GM12878 (cell line): ENCODE measurements around the gene HS1BP3. TPM values are rescaled to one million over a fixed set of nuclear protein-coding genes. Genes with fewer than 3 reads are reported as not detected.

Source experiments
- ATAC-seq: fragments of 200-7000 bp; cut with Tn5 transposase; 3 replicates; pipeline ENCODE4 v1.9.1; 2020; ENCODE audit warnings: mild to moderate bottlenecking, moderate library complexity
- BruUV-seq: library from RNA; stranded (reverse); fragments of 400-500 nt; replicated peaks from 2 replicates; lab custom pipeline; 2021; lab: Mats Ljungman, UMichigan
- CTCF ChIA-PET: fragments of 300-600 bp; sonication (Branson Sonifier 250); formaldehyde crosslinking; extraction: SDS; loops from one replicate; lab custom pipeline; 2021; ENCODE audit warnings: inconsistent platforms; lab: Yijun Ruan, JAX
- POLR2A ChIA-PET: fragments of 350-600 bp; formaldehyde crosslinking; extraction: SDS; loops from one replicate; lab custom pipeline; 2021; ENCODE audit warnings: inconsistent platforms; lab: Charles Lee
- RAD21 ChIA-PET: fragments of 300-600 bp; sonication (Branson Sonifier 250); formaldehyde crosslinking; loops from one replicate; lab custom pipeline; 2023; ENCODE audit warnings: antibody characterized with exemption; ENCODE audit not compliant: unreplicated experiment; lab: Charles Lee
- SMC1A ChIA-PET: fragments of 300-600 bp; sonication (Branson Sonifier 250); formaldehyde crosslinking; loops from one replicate; lab custom pipeline; 2023; ENCODE audit not compliant: unreplicated experiment, uncharacterized antibody; lab: Charles Lee
- DNase-seq: peaks from one replicate; pipeline ENCODE4 v3.0.0-alpha.2; 2011; ENCODE audit warnings: low read depth, low spot score
- FAIRE-seq: peaks from 3 replicates; lab custom pipeline; 2011; peaks lifted over from hg19 to GRCh38; lab: Jason Lieb, UNC
- H2AFZ ChIP-seq: 2 replicates; pipeline ENCODE4 v1.6.0; 2011; ENCODE audit warnings: low read depth, low read length, control low read depth; ENCODE audit not compliant: control insufficient read depth
- H3K27ac ChIP-seq: 2 replicates; pipeline ENCODE4 v1.5.1; 2011; ENCODE audit warnings: control low read depth; ENCODE audit not compliant: control insufficient read depth, insufficient read depth
- H3K27me3 ChIP-seq, 2 experiments: replicated peaks in 1 of 2; 2 replicates each; pipeline versions ENCODE4 v1.6.0 to v1.6.1; 2011; ENCODE audit warnings: low read length in 1 of 2; ENCODE audit not compliant: control insufficient read depth in 2 of 2, insufficient read depth in 2 of 2
- H3K36me3 ChIP-seq, 2 experiments: 2 replicates each; pipeline ENCODE4 v1.5.1; 2011; ENCODE audit warnings: low read length in 1 of 2; ENCODE audit not compliant: control insufficient read depth in 2 of 2, insufficient read depth in 2 of 2
- H3K4me1 ChIP-seq: 2 replicates; pipeline ENCODE4 v1.6.1; 2011; ENCODE audit warnings: mild to moderate bottlenecking, low read length, moderate library complexity, mixed read lengths; ENCODE audit not compliant: control insufficient read depth, insufficient read depth
- H3K4me2 ChIP-seq: 2 replicates; pipeline ENCODE4 v1.6.0; 2011; ENCODE audit warnings: control low read depth; ENCODE audit not compliant: control insufficient read depth, insufficient read depth
- H3K4me3 ChIP-seq: fragments of 200-600 bp; sonication (generic); 2 replicates; pipeline ENCODE4 v1.5.1; 2016
- H3K79me2 ChIP-seq: 2 replicates; pipeline ENCODE4 v1.6.0; 2011; ENCODE audit warnings: low read length; ENCODE audit not compliant: control insufficient read depth, insufficient read depth
- H3K9ac ChIP-seq: 2 replicates; pipeline ENCODE4 v1.8.0; 2011; ENCODE audit warnings: low read length, control low read depth, mixed read lengths; ENCODE audit not compliant: control insufficient read depth, insufficient read depth
- H3K9me3 ChIP-seq: replicated peaks from 3 replicates; pipeline ENCODE4 v1.5.1; 2011; ENCODE audit warnings: mild to moderate bottlenecking, low read length; ENCODE audit not compliant: control insufficient read depth, insufficient read depth
- H4K20me1 ChIP-seq: 2 replicates; pipeline ENCODE4 v1.6.0; 2011; ENCODE audit not compliant: control insufficient read depth, insufficient read depth
- ESRRA ChIP-seq: IDR thresholded peaks from 2 replicates; pipeline ENCODE4 v1.6.1; 2012; ENCODE audit warnings: mild to moderate bottlenecking, low read length, improper control_type of control experiment
- HDAC2 ChIP-seq: fragments of 200-600 bp; sonication (generic); IDR thresholded peaks from 2 replicates; pipeline ENCODE4 v1.6.1; 2017
- IKZF2 ChIP-seq, 2 experiments: fragments of 450-650 bp; IDR thresholded peaks; 2 replicates each; pipeline ENCODE4 v1.6.1; 2017; ENCODE audit warnings: mild to moderate bottlenecking in 2 of 2, moderate library complexity in 2 of 2
- NFXL1 ChIP-seq: fragments of 450-650 bp; IDR thresholded peaks from 2 replicates; pipeline ENCODE4 v1.6.1; 2017; ENCODE audit warnings: antibody characterized with exemption, mild to moderate bottlenecking, borderline replicate concordance
- WGBS: methylation state at CpG from one replicate; pipeline ENCODE4 v1.1.6; 2016; ENCODE audit warnings: low lambda C conversion rate; ENCODE audit not compliant: insufficient replicate concordance, insufficient coverage; ENCODE audit errors: missing lambda C conversion rate; 5-methylcytosine and 5-hydroxymethylcytosine counted together
- in situ Hi-C: fragments of 300-500 bp; cut with MboI; formaldehyde crosslinking; loops from 9 replicates; pipeline ENCODE4 v1.14.3; 2018; ENCODE audit warnings: mixed read lengths
- intact Hi-C: fragments of 100-400 bp; cut with micrococcal nuclease; formaldehyde crosslinking; loops from one replicate; pipeline ENCODE4 v1.14.2; 2022; ENCODE audit not compliant: unreplicated experiment
- polyA plus RNA-seq, 11 experiments: library from polyadenylated mRNA; depleted of rRNA in 4 of 11; unstranded in 6 of 11; stranded (reverse) in 5 of 11; fragments of >200 nt; fragmentation: Nextera tagmentation in 4 of 11; fragmentation: Illumina TruSeq in 1 of 11; extraction: Ambion mirVana in 4 of 11; extraction: Trizol in 1 of 11; gene quantifications; 1 replicate in 1 of 11; 2 replicates in 10 of 11; pipeline versions ENCODE4 v1.2.1 to v1.2.3, GENCODE V29; 2011 to 2016; ENCODE audit warnings: inconsistent platforms in 2 of 11, missing spikeins in 2 of 11, low read depth in 1 of 11
- total RNA-seq, 4 experiments: library from RNA; depleted of rRNA in 3 of 4; stranded (reverse); fragments of >200 nt in 3 of 4; fragmentation: Illumina TruSeq in 1 of 4; extraction: Trizol in 1 of 4; gene quantifications; 2 replicates each; pipeline versions ENCODE4 v1.2.1 to v1.2.3, GENCODE V29; 2013 to 2021
- TF ChIP-seq, protein P1 (sequence below): fragments of 450-650 bp; IDR thresholded peaks from 2 replicates; pipeline ENCODE4 v1.6.1; 2018; ENCODE audit warnings: mild to moderate bottlenecking, low read depth, moderate library complexity; ENCODE audit not compliant: partially characterized antibody
- TF ChIP-seq, protein P2 (sequence below): fragments of 450-650 bp; conservative IDR thresholded peaks from 2 replicates; pipeline ENCODE4 v1.6.1; 2017; ENCODE audit warnings: mild to moderate bottlenecking, moderate library complexity

HS1BP3 gene
- total and polyA plus RNA-seq, 10 of the 15 experiments (the other 5 are each of a cell fraction or from before 2014, with no cell fraction given), result 0.47 to 7.2 (median 4.6) TPM

DNA sequence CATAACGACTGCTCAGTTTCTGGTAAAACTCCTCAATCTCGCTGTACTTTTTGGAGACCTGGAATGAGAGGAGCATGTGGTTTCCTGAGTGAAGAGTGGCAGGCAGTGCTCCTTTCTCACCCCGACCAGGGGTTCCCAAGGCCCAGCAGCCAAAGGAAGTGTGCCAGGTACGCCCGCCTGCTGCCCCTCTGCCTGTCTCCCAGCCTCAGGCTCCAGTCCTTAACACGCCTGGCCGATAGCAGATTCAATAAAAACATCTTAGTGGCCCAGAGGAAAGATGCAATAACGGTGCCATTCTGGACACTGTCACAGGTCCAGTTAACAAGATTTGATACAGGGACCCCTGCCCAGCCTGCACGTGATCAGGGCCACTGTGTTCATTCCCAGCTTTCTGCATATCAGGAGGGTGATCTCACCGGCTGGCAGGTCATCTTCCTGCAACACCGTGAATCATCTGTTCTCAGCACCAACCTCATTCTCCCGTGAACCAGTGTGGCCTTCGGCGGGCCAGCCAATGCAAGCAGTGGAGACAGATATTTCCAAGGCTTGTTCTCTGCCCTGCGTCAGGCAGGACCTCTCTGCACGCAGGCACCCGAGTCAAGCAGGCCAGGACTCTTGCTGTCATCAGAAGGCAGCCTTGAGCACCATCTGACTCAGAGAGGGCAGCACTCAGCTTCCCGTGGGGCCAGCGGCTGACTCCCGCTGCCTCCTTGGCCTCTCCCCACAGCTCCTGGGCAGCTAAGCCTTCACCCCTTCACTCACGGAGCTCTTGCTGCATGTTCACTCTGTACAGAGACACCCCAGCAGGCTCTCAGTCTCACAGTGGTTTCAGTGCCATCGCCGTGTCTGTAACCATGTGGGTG, 9.5 kb downstream of the HS1BP3 start:
- SMC1A ChIA-PET, result interaction anchor here (1.0 to 5.6 kb wide), 7 partner anchors 10 to 229 kb away, joined by 3 to 34 read pairs (median 17); partner anchors contain the start of genes HS1BP3 and RHOB
- ATAC-seq (no peak), FAIRE-seq (no peak), DNase-seq (no peak)
- 66% methylated on average over 23 of the region's 23 CpGs for WGBS
- no peaks in the 10 kb centered on the region for H3K4me1 ChIP-seq
- CTCF ChIA-PET, result interaction anchor here (0.8 to 6.3 kb wide), 19 partner anchors 10 to 315 kb away, joined by 3 to 72 read pairs (median 8); partner anchors contain the start of gene HS1BP3
- H3K4me2 ChIP-seq, result no peak overlapping the region
- no peak for TF ChIP-seq ESRRA
- TF ChIP-seq IKZF2 (IDR thresholded peaks at IDR 0.05), result no peak
- TF ChIP-seq HDAC2, result no peak
- TF ChIP-seq, protein P1, sequence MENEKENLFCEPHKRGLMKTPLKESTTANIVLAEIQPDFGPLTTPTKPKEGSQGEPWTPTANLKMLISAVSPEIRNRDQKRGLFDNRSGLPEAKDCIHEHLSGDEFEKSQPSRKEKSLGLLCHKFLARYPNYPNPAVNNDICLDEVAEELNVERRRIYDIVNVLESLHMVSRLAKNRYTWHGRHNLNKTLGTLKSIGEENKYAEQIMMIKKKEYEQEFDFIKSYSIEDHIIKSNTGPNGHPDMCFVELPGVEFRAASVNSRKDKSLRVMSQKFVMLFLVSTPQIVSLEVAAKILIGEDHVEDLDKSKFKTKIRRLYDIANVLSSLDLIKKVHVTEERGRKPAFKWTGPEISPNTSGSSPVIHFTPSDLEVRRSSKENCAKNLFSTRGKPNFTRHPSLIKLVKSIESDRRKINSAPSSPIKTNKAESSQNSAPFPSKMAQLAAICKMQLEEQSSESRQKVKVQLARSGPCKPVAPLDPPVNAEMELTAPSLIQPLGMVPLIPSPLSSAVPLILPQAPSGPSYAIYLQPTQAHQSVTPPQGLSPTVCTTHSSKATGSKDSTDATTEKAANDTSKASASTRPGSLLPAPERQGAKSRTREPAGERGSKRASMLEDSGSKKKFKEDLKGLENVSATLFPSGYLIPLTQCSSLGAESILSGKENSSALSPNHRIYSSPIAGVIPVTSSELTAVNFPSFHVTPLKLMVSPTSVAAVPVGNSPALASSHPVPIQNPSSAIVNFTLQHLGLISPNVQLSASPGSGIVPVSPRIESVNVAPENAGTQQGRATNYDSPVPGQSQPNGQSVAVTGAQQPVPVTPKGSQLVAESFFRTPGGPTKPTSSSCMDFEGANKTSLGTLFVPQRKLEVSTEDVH, result no peak
- TF ChIP-seq NFXL1, result no peak
- TF ChIP-seq, protein P2, sequence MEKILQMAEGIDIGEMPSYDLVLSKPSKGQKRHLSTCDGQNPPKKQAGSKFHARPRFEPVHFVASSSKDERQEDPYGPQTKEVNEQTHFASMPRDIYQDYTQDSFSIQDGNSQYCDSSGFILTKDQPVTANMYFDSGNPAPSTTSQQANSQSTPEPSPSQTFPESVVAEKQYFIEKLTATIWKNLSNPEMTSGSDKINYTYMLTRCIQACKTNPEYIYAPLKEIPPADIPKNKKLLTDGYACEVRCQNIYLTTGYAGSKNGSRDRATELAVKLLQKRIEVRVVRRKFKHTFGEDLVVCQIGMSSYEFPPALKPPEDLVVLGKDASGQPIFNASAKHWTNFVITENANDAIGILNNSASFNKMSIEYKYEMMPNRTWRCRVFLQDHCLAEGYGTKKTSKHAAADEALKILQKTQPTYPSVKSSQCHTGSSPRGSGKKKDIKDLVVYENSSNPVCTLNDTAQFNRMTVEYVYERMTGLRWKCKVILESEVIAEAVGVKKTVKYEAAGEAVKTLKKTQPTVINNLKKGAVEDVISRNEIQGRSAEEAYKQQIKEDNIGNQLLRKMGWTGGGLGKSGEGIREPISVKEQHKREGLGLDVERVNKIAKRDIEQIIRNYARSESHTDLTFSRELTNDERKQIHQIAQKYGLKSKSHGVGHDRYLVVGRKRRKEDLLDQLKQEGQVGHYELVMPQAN, result no peak
- H2AFZ ChIP-seq, result no peak overlapping the region
- no peaks in the 10 kb centered on the region for H3K79me2 ChIP-seq
- H3K9ac ChIP-seq, result no peak overlapping the region
- peaks cover 0 to 3% of the 10 kb centered on the region in 2 experiments; a peak in 2 of 4 replicates for H3K36me3 ChIP-seq
- no peak overlapping the region for H3K4me3 ChIP-seq
- POLR2A ChIA-PET, result no interaction called here
- RAD21 ChIA-PET, result interaction anchor here (0.8 to 4.1 kb wide), 9 partner anchors 10 to 229 kb away, joined by 3 to 38 read pairs (median 12); partner anchors contain the start of genes HS1BP3 and RHOB
- no peaks in the 10 kb centered on the region for H3K9me3 ChIP-seq
- no peak overlapping the region for H3K27ac ChIP-seq
- in situ Hi-C loops, result loop anchor here (5.0 kb wide), 1 partner anchor 199 kb away; no protein-coding TSS in a partner anchor
- H4K20me1 ChIP-seq, result no peaks in the 10 kb centered on the region; the same call in 1 of the 2 replicates
- no peaks in the 10 kb centered on the region for H3K27me3 ChIP-seq
- BruUV-seq, result no TSS peak
- intact Hi-C loops, result no loop called here
